Fibroblast of skin of left biceps (primary cell): ENCODE measurements around the gene NFAM1.

Source experiments
- DNase-seq, 2 experiments: peaks; one replicate each; pipeline ENCODE4 v3.0.0-alpha.2; 2013; ENCODE audit warnings: low read depth in 2 of 2

Gene NFAM1

GRCh38 chr22:42416671-42417230 is 15.5 kb downstream of the NFAM1 start:
- DNase-seq = no peak

DNA sequence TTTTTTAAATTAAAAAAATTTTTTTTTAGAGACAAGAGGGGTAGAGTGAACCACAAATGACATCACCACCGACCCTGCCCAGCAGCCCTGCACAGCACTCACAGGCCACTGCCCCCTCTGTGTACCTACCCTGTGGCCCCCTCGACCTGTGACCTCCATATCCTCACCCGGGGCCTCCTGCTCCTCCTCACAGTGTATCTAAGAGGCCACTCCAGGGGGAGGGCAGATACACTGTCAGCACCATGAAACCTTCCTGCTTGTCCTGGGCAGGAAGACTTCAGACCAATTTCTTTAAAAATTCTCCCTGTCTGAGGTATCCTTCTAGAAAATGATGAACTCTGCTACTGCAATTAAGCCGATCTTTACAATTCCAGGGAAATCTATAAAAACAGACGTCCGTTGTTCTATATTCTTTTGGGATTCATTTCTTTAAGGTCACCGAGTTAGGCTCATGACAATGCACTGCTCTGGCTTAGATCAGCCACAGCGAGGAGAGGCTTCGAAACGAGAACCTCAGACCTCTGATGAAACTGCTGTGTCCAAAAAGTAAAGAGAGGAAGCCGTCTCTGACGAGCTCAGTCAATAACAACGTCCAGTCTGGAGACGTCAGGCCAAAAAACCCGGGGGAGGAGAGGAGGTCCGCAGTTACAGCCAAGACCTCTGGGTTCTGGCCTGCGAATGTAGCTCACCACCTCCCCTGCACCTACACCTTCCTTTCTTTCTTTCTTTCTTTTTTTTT is 17.5 kb downstream of the NFAM1 start:
- DNase-seq = no peak

DNA sequence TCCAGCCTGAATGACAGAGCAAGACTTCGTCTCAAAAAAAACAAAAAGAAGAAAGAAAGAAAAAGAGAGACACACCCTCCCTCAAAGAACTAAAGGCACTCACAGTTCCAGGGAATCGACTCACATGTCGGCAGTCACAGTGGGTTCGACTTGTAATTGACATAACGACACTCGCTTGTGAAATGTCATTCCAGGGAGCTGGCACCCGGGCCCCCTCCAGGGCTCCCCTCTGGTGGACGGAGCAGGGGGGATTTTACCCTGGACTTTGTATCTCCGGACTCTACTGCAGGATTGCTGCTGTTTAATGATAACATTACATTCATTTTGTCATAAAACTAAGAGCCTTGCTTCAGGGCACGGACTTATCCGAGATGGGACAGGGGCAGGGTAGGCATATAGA is 18.2 kb downstream of the NFAM1 start:
- no peak for DNase-seq

- DNase-seq = no peak
Measured at GRCh38 chr22:42412744-42413333, 19.4 kb downstream of the NFAM1 start.

GRCh38 chr22:42410708-42411107 is 21.5 kb downstream of the NFAM1 start:
- no peak for DNase-seq

DNA sequence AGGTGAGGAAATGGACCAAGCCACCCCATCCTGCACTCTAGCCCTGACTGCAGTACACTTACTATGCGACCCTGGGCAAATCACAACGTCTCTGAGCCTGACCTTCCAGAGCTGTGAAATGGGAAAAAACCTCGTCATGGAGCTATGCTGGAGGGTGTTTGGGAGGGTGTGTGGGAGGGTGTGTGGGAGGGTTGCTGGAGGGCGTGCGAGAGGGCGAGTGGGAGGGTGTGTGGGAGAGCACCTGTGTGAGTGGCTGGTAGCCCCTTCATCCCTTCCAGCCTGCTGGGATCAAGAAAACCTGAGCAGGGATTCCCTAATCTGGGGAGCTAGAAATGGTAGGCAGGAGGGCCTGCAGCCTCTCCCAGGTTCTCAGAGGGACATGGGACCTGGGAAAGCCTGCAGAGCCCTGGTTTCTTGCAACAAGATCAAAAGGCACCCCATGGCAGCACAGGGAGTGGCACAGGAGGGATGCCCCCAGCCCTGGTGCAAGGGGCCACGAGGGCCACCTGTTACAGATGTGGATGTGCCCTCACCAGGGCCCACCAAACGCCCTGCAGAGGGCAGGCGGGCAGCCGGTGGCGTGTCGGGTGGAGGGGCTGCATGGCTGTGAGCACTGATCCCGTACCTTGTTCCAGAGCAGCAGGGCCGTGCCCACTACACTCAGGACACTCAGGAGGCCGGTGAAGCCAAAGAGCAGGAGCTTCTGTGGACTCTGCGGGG is 23.2 kb downstream of the NFAM1 start:
- DNase-seq = no peak

GRCh38 chr22:42408276-42408675 is 23.9 kb downstream of the NFAM1 start:
- no peak for DNase-seq

GRCh38 chr22:42404266-42404665 is 27.9 kb downstream of the NFAM1 start:
- DNase-seq = no peak

DNA sequence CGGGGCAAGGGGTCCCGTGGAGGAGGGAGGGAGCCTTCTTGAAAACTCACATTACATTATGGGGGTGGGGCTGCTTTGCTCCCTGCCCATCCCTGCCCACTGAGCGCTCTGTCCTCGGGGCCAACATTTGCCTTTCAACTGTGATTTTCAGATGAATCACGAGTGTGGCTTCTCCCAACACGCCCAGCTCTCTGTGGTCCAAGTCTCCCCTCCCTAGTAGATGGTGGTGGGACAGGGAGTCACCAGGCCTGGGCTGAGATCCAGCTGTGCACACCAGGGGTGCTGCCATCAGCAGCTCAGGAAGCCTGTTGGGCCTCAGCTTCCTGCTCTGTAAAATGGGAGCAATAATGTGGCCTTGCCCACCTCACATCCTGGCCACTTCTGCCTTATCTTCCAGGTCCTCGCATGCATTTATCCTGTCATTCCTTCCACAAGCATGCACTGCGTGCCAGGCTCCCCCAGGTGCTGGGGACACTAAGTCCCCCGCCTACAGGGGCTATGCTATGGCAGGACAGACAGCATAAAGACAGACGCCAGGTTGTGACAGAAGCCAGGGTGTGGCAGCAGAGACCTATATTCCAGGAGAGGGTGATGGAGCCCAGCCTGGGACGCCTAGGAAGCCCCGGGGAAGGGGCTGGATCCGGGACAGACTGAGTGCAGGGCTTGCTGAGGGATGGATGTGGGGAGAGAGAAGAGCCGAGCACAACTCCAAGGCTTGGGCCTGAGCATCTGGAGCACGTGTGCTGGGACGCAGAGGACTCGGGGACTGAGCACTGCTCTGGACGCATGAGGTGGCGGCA is 30.5 kb downstream of the NFAM1 start:
- no peak for DNase-seq

GRCh38 chr22:42400811-42401534 is 31.2 kb downstream of the NFAM1 start:
- no peak for DNase-seq

GRCh38 chr22:42399315-42400271 is 32.6 kb downstream of the NFAM1 start:
- no peak for DNase-seq

- DNase-seq = no peak
Measured at GRCh38 chr22:42397332-42398249, 34.6 kb downstream of the NFAM1 start.

DNA sequence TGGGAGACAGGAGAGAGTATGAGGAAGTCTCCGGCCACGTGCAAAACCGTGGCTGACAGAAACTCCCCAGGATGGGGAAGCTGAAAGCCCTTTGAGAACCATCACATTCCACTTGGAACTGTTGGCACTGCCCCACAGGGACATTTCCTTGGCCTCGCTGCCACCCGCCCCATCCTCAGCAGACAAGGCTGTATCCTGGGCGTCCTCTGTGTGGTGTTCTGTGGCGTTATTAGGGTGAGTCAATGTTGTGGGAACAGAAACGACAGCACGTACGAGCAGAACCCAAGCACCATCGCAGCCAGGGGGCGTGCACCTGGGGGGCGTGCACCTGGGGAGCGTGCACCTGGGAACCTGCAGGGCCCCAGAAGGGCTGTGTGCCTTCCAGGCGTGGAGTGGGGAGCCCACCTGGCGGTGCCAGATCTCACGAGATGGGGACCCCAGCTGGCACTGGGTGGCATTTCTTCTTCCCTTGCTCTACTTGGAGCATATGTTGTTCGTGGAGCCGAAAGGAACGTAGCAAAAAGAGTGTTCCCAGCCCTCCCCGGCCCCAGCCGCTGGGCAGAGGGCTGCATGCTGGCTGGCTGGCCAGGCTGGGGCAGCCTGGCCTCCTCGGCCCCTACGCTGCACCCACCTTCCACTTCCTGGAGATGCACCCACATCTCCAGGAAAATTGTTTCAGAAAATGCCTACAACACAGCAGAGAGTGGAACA is 35.4 kb downstream of the NFAM1 start:
- no peak for DNase-seq

- DNase-seq = no peak
Measured at GRCh38 chr22:42389143-42389542, 43.1 kb downstream of the NFAM1 start.

- DNase-seq = no peak
Measured at GRCh38 chr22:42388130-42388797, 43.9 kb downstream of the NFAM1 start.

- DNase-seq = no peak
Measured at GRCh38 chr22:42387631-42388030, 44.6 kb downstream of the NFAM1 start.

DNA sequence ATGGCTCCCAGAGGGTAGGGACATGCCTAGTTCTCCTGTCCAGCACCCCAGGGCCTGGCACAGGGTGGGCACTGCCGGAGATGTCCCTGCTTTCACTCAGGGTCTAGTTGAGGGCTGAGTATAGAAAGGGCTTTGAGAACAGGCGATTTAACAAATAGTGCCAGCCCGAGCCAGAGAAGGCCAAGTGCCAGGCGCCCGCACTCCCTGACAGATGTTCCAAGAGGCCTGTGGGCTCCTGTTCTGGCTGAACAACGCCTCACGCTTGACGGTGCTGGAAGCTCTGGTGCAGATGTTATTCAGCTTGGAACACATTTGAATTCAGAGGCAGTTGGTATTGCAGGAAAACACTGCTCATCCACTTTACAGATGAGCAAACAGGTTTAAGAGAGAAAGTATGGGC is 46.5 kb downstream of the NFAM1 start:
- no peak for DNase-seq

DNA sequence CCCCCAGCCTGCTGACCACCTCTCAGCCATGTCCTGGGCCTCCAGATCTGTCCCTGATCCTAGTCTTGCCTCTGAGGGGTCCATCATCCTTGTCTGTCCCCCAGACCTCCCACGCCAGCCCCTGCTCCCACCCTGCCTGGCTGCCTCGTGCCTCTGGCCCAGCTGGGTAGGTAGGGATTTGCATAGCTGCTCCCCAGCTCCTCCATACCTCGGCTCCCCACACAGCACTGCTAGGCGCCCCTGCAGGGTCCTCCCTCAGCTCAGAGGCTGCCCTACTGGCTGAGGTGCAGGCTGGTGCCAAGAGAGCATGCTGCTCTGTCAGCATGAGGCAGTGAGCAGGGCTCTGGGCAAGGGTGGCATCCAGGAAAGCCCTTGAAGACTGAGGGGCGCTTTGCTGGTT is 47.7 kb downstream of the NFAM1 start:
- DNase-seq = no peak
